Epithelial cell of esophagus (primary cell): ENCODE measurements around the gene SNED1.

ENCODE experiments used
- DNase-seq: peaks from one replicate; pipeline ENCODE4 v3.0.0; 2010; ENCODE audit warnings: low read depth
- H3K4me3 ChIP-seq: 2 replicates; pipeline ENCODE4 v1.5.1; 2011; ENCODE audit warnings: mild to moderate bottlenecking, low read length, control low read depth
- TF ChIP-seq, protein P1 (sequence below): IDR thresholded peaks from 2 replicates; pipeline ENCODE4 v1.5.1; 2011; ENCODE audit warnings: low read depth, mild to moderate bottlenecking, low read length, control low read depth, inconsistent platforms; ENCODE audit not compliant: insufficient read depth; ENCODE audit errors: missing control alignments

The SNED1 gene

GRCh38 chr2:241025639-241026038 lies 27.2 kb downstream of the SNED1 start:
- TF ChIP-seq, protein P1, sequence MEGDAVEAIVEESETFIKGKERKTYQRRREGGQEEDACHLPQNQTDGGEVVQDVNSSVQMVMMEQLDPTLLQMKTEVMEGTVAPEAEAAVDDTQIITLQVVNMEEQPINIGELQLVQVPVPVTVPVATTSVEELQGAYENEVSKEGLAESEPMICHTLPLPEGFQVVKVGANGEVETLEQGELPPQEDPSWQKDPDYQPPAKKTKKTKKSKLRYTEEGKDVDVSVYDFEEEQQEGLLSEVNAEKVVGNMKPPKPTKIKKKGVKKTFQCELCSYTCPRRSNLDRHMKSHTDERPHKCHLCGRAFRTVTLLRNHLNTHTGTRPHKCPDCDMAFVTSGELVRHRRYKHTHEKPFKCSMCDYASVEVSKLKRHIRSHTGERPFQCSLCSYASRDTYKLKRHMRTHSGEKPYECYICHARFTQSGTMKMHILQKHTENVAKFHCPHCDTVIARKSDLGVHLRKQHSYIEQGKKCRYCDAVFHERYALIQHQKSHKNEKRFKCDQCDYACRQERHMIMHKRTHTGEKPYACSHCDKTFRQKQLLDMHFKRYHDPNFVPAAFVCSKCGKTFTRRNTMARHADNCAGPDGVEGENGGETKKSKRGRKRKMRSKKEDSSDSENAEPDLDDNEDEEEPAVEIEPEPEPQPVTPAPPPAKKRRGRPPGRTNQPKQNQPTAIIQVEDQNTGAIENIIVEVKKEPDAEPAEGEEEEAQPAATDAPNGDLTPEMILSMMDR = no peak
- DNase-seq = no peak
- H3K4me3 ChIP-seq = no peak overlapping the region

DNA sequence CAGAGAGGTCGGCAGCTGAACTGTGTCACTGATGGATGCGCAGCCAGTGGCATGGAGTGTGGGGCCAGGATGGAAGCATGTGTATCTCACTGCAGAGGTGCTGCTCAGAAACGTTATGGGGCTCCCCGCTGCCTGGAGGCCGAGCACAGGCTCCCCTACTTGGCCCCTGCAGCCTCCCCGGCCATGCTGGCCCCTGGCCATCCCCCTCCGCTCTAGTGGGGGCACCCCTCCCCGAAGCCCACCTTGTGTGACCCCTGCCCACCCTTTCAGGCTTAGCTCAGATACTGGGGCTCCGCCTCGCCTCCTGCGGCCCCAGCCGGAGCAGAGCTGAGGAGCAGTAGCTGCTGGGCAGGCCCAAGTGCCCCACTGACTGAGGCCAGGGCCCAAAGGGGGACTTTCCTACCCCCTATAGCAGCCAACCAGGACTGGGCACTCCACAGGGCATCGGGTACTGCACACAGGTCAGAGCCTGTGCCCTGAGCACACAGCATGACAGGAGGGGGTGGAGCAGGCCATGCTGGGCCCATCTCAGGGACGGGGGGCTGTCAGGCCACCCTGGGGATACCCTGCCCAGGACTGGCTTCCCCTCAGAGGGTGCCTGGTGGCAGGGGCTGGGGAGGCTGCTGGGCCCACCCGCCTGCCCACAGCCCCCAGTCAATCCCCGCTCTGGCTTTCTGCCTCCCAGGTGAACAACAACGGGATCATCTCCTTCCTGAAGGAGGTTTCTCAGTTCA lies 31.3 kb downstream of the SNED1 start:
- TF ChIP-seq, protein P1 = no peak
- H3K4me3 ChIP-seq = no peak overlapping the region
- no peak for DNase-seq

GRCh38 chr2:241030333-241030680 lies 31.9 kb downstream of the SNED1 start:
- no peak overlapping the region for H3K4me3 ChIP-seq
- no peak for DNase-seq
- TF ChIP-seq, protein P1 = no peak

DNA sequence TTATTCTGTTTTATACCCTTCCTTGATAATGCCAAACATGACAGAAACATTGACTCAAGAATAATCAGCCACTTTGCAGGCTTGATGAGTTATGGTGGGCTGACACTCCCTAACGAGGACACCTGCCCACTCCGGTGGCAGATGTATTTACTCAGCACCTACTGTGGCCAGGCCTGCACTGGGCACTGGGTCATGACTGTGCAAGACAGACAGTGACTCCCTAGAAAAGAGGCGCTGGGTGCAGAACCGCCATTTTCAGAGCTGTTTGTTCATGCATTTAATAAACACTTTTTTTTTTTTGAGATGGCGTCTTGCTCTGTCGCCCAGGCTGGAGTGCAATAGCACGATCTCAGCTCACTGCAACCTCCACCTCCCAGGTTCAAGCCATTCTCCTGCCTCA lies 32.5 kb downstream of the SNED1 start:
- no peak overlapping the region for H3K4me3 ChIP-seq
- TF ChIP-seq, protein P1 = no peak
- no peak for DNase-seq

- H3K4me3 ChIP-seq = no peak overlapping the region
- TF ChIP-seq, protein P1 = no peak
- DNase-seq = no peak
Observed at GRCh38 chr2:241031436-241032165, 33.2 kb downstream of the SNED1 start.

DNA sequence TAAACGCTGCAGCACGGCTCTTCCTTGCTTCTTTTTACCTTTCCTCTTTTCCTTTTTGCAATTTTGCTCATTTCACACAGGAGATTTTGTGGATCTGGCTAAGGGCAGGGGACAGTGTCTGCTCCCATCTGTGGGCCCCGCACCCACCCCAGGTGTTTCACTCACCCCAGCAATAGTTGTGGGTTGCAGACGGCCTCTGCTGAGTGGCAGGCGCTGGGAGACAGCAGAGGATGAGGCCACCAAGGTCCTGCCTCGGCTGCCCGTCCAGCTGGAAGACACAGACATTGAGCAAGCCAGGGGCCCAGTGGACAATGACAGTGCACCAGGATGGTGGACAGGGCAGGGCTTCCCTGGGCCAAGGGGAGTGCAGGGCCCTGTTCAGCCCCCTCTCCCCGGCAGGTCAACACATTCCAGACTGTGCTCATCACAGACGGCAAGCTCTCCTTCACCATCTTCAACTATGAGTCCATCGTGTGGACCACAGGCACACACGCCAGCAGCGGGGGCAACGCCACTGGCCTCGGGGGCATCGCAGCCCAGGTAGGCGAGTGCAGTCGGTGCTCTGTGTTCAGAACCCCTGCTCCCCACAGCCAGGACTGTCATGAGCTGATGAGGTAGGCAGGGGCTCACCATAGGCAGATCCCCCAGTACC lies 35.0 kb downstream of the SNED1 start:
- DNase-seq = no peak
- TF ChIP-seq, protein P1 = no peak
- no peak overlapping the region for H3K4me3 ChIP-seq
